Esophagus muscularis mucosa (tissue), 4 donors: ENCODE measurements around the gene ADAMTS9. TPM values are rescaled to one million over a fixed set of nuclear protein-coding genes. Genes with fewer than 3 reads are reported as not detected.

Source experiments
- DNase-seq: peaks from one replicate; pipeline ENCODE4 v3.0.0-alpha.2; 2017; ENCODE audit errors: extremely low spot score
- H3K27ac ChIP-seq, 4 donors: fragments of 200-600 bp; sonication (generic); replicated peaks in 1 of 4; 1 replicate in 3 of 4; 2 replicates in 1 of 4; pipeline ENCODE4 v1.5.1; 2016 to 2019; ENCODE audit warnings: mild to moderate bottlenecking in 1 of 4
- H3K27me3 ChIP-seq, 4 donors: fragments of 200-600 bp; sonication (generic); one replicate each; pipeline versions ENCODE4 v1.5.1 to v1.6.0; 2016 to 2019
- H3K36me3 ChIP-seq, 4 donors: fragments of 200-600 bp; sonication (generic); one replicate each; pipeline ENCODE4 v1.5.1; 2016 to 2019
- H3K4me1 ChIP-seq, 4 donors: fragments of 200-600 bp; sonication (generic); one replicate each; pipeline ENCODE4 v1.5.1; 2016 to 2019
- H3K4me3 ChIP-seq, 4 donors: fragments of 200-600 bp; sonication (generic); 1 replicate in 2 of 4; 2 replicates in 2 of 4; pipeline ENCODE4 v1.5.1; 2016 to 2019; ENCODE audit warnings: mild to moderate bottlenecking in 4 of 4, moderate library complexity in 1 of 4
- H3K9me3 ChIP-seq, 4 donors: fragments of 200-600 bp; sonication (generic); 1 replicate in 3 of 4; 2 replicates in 1 of 4; pipeline ENCODE4 v1.5.1; 2016 to 2019
- EP300 ChIP-seq: sonication (generic); formaldehyde crosslinking; IDR thresholded peaks from one replicate; pipeline ENCODE4 v1.6.1; 2017; ENCODE audit warnings: antibody characterized with exemption
- POLR2A ChIP-seq: fragments of 450-650 bp; IDR thresholded peaks from one replicate; pipeline ENCODE4 v1.6.1; 2017; ENCODE audit warnings: antibody characterized with exemption, moderate library complexity, mild to moderate bottlenecking, low read depth
- POLR2AphosphoS5 ChIP-seq, 2 donors: sonication (generic); formaldehyde crosslinking; IDR thresholded peaks; one replicate each; pipeline ENCODE4 v1.6.1; 2017; ENCODE audit warnings: antibody characterized with exemption in 2 of 2
- WGBS: methylation state at CpG from one replicate; pipeline ENCODE4 v1.1.5; 2018; 5-methylcytosine and 5-hydroxymethylcytosine counted together
- intact Hi-C: fragments of 100-400 bp; cut with DNase I; formaldehyde crosslinking; loops from one replicate; pipeline ENCODE4 v1.15.1; 2023
- total RNA-seq, 4 donors: library from RNA; depleted of rRNA; stranded (reverse); fragments of >200 nt; gene quantifications; one replicate each; pipeline versions ENCODE4 v1.1.0 to v1.2.1, GENCODE V29; 2016
- TF ChIP-seq, protein P1 (sequence below), 3 experiments: fragments of 200-600 bp in 2 of 3; fragments of 450-650 bp in 1 of 3; sonication (generic) in 2 of 3; IDR thresholded peaks; one replicate each; pipeline ENCODE4 v1.5.1; 2017 to 2019; ENCODE audit warnings: antibody characterized with exemption in 3 of 3, mild to moderate bottlenecking in 2 of 3, moderate library complexity in 1 of 3

ADAMTS9 gene
- total RNA-seq, 4 donors from 2014 or later, result 45.3 to 142 (median 56.6) TPM

DNA sequence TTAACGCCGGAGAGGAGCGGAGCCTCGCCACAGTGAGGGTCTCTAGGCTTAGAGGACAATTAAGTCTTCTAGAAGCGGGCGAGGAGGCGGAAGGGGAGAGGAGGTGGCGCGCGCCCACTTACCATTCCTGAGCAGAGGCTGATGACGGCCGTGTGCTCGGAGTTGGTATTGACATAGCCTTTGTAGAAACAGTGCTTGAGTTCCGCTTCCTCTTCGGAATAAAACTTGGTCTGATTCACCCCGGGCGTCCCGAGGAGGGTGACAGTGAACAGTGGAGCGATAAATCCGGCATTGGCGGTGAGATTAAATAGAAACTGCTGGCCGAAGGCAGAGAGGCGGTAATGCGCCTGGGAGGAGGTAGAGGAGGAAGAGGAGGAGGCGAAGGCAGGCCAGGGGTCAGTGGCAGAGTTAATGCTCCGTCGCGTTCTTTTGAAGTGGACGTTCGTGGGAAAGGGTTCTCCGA is 1.3 kb downstream of the ADAMTS9 start:
- TF ChIP-seq EP300 (no peak), POLR2AphosphoS5 (IDR thresholded peaks at IDR 0.05) (no peak), POLR2A (no peak)
- TF ChIP-seq, protein P1, sequence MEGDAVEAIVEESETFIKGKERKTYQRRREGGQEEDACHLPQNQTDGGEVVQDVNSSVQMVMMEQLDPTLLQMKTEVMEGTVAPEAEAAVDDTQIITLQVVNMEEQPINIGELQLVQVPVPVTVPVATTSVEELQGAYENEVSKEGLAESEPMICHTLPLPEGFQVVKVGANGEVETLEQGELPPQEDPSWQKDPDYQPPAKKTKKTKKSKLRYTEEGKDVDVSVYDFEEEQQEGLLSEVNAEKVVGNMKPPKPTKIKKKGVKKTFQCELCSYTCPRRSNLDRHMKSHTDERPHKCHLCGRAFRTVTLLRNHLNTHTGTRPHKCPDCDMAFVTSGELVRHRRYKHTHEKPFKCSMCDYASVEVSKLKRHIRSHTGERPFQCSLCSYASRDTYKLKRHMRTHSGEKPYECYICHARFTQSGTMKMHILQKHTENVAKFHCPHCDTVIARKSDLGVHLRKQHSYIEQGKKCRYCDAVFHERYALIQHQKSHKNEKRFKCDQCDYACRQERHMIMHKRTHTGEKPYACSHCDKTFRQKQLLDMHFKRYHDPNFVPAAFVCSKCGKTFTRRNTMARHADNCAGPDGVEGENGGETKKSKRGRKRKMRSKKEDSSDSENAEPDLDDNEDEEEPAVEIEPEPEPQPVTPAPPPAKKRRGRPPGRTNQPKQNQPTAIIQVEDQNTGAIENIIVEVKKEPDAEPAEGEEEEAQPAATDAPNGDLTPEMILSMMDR (IDR thresholded peaks at IDR 0.05), result no peak
- Histone ChIP-seq H3K9me3 (no peaks in the 10 kb centered on the region), H3K4me1 (peaks cover 12 to 50% (median 41%) of the 10 kb centered on the region in 4 donors), H3K27me3 (peaks cover 0 to 3% (median 0%) of the 10 kb centered on the region in 4 donors), H3K4me3 (peak overlapping the region; percentile 74 to 84 (median 76)), H3K36me3 (peaks cover 0 to 38% (median 1%) of the 10 kb centered on the region in 4 donors), H3K27ac (peak overlapping the region; percentile 97 to 98 (median 97))
- DNase-seq, result no peak
- under 1% methylated on average over 23 of the region's 31 CpGs for WGBS
- intact Hi-C loops, result loop anchor here (5.0 to 10.0 kb wide), 3 partner anchors 79 to 558 kb away; no protein-coding TSS in a partner anchor

DNA sequence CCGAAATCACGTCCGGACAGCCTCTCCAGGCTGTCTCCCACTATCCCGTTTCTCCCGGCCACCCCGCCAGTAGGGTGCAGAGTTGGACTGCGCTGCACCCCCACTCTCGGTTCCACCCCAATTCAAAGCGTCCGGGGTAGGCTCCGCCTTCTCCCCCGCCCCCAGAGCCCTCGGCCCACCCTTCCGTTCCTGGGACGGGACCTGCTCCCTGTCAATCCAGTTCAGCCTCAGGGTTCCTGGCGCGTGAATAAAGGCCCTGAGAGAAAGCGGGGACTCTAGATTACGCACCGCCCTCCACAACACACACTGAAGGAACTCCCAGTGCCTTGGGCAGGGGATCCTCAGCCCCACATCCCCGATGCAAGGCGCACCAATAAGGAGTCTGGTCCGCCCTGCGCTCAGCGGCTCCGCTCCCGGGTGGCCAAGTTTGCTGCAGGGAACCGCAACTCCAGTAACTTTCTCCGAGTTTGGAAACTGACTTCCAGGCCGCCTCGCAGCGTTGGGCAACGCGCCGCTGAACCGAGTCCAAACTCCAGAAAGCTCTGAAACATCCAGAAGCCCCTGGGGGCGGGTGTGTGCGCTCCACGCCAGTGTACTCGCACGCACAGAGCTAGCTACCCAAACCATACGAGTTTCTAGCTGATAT is 1.9 kb downstream of the ADAMTS9 start:
- Histone ChIP-seq H3K9me3 (no peaks in the 10 kb centered on the region), H3K27me3 (peaks cover 0 to 3% (median 0%) of the 10 kb centered on the region in 4 donors), H3K36me3 (peaks cover 0 to 44% (median 4%) of the 10 kb centered on the region in 4 donors), H3K27ac (peak overlapping the region; percentile 97 to 98 (median 97)), H3K4me3 (peak overlapping the region; percentile 74 to 84 (median 76)), H3K4me1 (peaks cover 8 to 48% (median 42%) of the 10 kb centered on the region in 4 donors)
- peak; percentile 96 for DNase-seq
- intact Hi-C loops, result loop anchor here (2.0 to 10.0 kb wide), 4 partner anchors 79 to 559 kb away; no protein-coding TSS in a partner anchor
- TF ChIP-seq, protein P1 (IDR thresholded peaks at IDR 0.05), result peak; percentile 50 to 64 (median 62)
- peak; percentile 57 for TF ChIP-seq POLR2A
- TF ChIP-seq POLR2AphosphoS5 (IDR thresholded peaks at IDR 0.05), result peak; percentile 94 to 98
- TF ChIP-seq EP300, result no peak
- 1% methylated on average over 26 of the region's 42 CpGs for WGBS

DNA sequence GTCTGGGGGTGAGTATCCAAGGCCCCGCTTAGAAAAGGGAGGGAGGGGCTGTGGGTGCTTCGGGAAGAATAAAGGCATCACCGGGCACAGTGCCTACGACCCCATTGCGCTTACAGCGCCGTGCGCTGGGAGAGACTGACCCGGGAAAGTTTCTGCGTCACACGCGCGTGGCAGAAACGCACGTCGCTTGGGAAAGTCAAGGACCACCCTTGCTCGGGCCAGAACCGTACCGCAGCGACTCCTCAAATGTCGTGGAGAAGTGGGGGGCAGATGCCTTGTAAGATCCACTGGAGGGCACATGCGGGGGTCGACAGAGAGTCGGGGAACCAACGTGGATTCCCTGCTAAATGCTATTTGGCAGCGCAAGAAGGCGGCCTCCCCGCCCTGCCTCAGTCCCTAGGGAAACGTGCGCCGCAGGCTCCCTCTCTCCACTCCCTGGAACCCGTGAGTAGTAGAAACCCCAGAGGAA is 2.4 kb downstream of the ADAMTS9 start:
- H3K27me3 ChIP-seq, result peaks cover 0 to 3% (median 0%) of the 10 kb centered on the region in 4 donors
- 7% methylated on average over 31 of the region's 32 CpGs for WGBS
- peak overlapping the region; percentile 97 to 98 (median 97) for H3K27ac ChIP-seq
- peak overlapping the region; percentile 74 to 84 (median 76) for H3K4me3 ChIP-seq
- no peak for DNase-seq
- H3K9me3 ChIP-seq, result no peaks in the 10 kb centered on the region
- peaks cover 2 to 49% (median 10%) of the 10 kb centered on the region in 4 donors for H3K36me3 ChIP-seq
- no peak for TF ChIP-seq EP300
- intact Hi-C loops, result loop anchor here (2.0 to 10.0 kb wide), 4 partner anchors 78 to 559 kb away; no protein-coding TSS in a partner anchor
- H3K4me1 ChIP-seq, result peaks cover 4 to 43% (median 42%) of the 10 kb centered on the region in 4 donors

DNA sequence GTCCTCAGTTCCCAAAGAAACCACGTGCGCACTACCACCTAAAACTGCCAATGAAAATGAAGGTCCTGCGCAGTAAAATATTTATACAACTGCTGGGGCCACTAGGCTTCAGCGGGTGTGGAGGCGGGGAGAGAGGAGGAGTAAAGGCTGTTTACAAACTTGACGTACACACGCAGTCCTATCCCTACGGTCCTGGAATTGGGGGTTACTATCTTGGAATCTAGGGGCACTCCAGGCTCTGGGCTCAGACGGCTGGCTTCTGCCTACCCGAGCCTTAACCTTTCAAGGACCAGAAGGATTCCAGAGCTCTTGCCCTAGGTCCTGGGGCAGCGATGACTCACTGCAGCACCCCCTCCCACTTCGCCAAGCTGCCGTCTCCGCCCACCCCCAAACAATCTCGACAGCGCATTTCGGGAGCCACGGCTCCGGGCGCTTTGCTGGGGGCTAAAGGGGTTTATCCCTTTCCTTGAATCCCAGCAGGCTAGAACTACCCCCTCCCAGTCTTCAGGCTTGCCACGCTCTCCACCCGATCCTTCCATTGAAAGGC is 3.0 kb downstream of the ADAMTS9 start:
- peaks cover 4 to 42% (median 38%) of the 10 kb centered on the region in 4 donors for H3K4me1 ChIP-seq
- peaks cover 4 to 55% (median 14%) of the 10 kb centered on the region in 4 donors for H3K36me3 ChIP-seq
- 3% methylated on average over 21 of the region's 22 CpGs for WGBS
- DNase-seq, result no peak
- TF ChIP-seq POLR2A (no peak), POLR2AphosphoS5 (IDR thresholded peaks at IDR 0.05) (peak; percentile 77 to 82)
- peak overlapping the region; percentile 74 to 84 (median 76) for H3K4me3 ChIP-seq
- intact Hi-C loops, result loop anchor here (2.0 to 10.0 kb wide), 4 partner anchors 77 to 560 kb away; no protein-coding TSS in a partner anchor
- peak overlapping the region; percentile 97 to 98 (median 97) for H3K27ac ChIP-seq
- no peaks in the 10 kb centered on the region for H3K9me3 ChIP-seq
- H3K27me3 ChIP-seq, result peaks cover 0 to 3% (median 0%) of the 10 kb centered on the region in 4 donors

DNA sequence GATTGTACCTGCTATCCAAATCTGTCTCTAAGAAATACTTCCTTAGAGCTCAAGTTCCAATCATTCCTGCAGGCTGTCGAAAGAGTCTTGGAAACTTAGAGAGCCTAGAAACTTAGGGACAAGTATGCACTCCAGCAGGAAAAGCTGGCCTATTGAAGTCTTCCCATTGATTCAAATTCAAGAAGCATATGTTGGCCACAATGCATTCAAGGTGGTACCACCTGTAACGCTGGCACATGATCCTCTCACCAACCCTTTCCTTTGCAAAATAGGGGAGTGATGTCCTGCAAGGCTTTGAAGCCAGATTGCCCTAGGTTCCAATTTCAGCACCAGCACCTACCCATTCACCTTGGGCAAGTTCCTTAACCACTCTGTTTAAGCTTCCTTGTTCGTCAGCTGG is 6.0 kb downstream of the ADAMTS9 start:
- 75% methylated on average over 3 of the region's 3 CpGs for WGBS
- intact Hi-C loops, result loop anchor here (10.0 kb wide), 1 partner anchor 563 kb away; no protein-coding TSS in a partner anchor
- Histone ChIP-seq H3K27ac (no peak overlapping the region), H3K27me3 (no peaks in the 10 kb centered on the region), H3K9me3 (no peaks in the 10 kb centered on the region), H3K4me3 (no peak overlapping the region), H3K4me1 (peaks cover 0 to 51% (median 32%) of the 10 kb centered on the region in 4 donors), H3K36me3 (peaks cover 8 to 85% (median 36%) of the 10 kb centered on the region in 4 donors)
- TF ChIP-seq POLR2A, result no peak
- TF ChIP-seq EP300, result no peak
- TF ChIP-seq POLR2AphosphoS5 (IDR thresholded peaks at IDR 0.05), result no peak
- TF ChIP-seq, protein P1 (IDR thresholded peaks at IDR 0.05), result no peak
- no peak for DNase-seq
